Astrocyte (in vitro differentiated cells and primary cell): ENCODE data around the gene ASPSCR1.

Experiments used
- CTCF ChIP-seq: IDR thresholded peaks from 2 replicates; pipeline ENCODE4 v1.5.1; 2011; ENCODE audit warnings: low read depth, mild to moderate bottlenecking, inconsistent platforms, low read length, moderate library complexity; ENCODE audit not compliant: insufficient read depth
- EZH2 ChIP-seq: IDR thresholded peaks from 2 replicates; pipeline ENCODE4 v1.6.1; 2012; ENCODE audit warnings: mild to moderate bottlenecking, low read length, inconsistent platforms; ENCODE audit not compliant: insufficient read depth

- no peak for TF ChIP-seq EZH2
- no peak for TF ChIP-seq CTCF
Measured at GRCh38 chr17:82045936-82046484, 68.6 kb downstream of the ASPSCR1 start.
